Endothelial cell of umbilical vein (primary cell): ENCODE results near the gene HCN2. TPM values are rescaled to one million over a fixed set of nuclear protein-coding genes. Genes with fewer than 3 reads are reported as not detected.

Experiments
- BruUV-seq: library from RNA; stranded (reverse); fragments of 400-500 nt; replicated peaks from 2 replicates; lab custom pipeline; 2021; lab: Mats Ljungman, UMichigan
- CTCF ChIA-PET: fragments of 300-600, 350-600 bp; sonication (Branson Sonifier 250); formaldehyde crosslinking; loops from one replicate; lab custom pipeline; 2021; ENCODE audit warnings: antibody characterized with exemption, inconsistent platforms; lab: Charles Lee
- POLR2A ChIA-PET: fragments of 300-600, 350-600 bp; sonication (Branson Sonifier 250); formaldehyde crosslinking; loops from one replicate; lab custom pipeline; 2021; ENCODE audit warnings: antibody characterized with exemption, inconsistent platforms; lab: Charles Lee
- DNase-seq: peaks from one replicate; pipeline ENCODE4 v3.0.0-alpha.2; 2011; ENCODE audit warnings: low read depth, low spot score
- FAIRE-seq: peaks from 2 replicates; lab custom pipeline; 2011; peaks lifted over from hg19 to GRCh38; lab: Jason Lieb, UNC
- H2AFZ ChIP-seq: 2 replicates; pipeline ENCODE4 v1.6.0; 2012; ENCODE audit warnings: low read depth, low read length, control low read depth, inconsistent platforms
- H3K27ac ChIP-seq: 2 replicates; pipeline ENCODE4 v1.5.1; 2011; ENCODE audit warnings: low read depth, mild to moderate bottlenecking, control low read depth, low read length, moderate library complexity; ENCODE audit not compliant: insufficient read depth
- H3K27me3 ChIP-seq, 2 experiments: 2 replicates each; pipeline versions ENCODE4 v1.6.0 to v1.6.1; 2011; ENCODE audit warnings: low read length in 2 of 2, mixed read lengths in 1 of 2; ENCODE audit not compliant: control insufficient read depth in 2 of 2, insufficient read depth in 2 of 2
- H3K36me3 ChIP-seq, 2 experiments: 2 replicates in 1 of 2; 3 replicates in 1 of 2; pipeline ENCODE4 v1.5.1; 2011; ENCODE audit warnings: low read length in 2 of 2, mild to moderate bottlenecking in 1 of 2, moderate library complexity in 1 of 2; ENCODE audit not compliant: control insufficient read depth in 2 of 2, insufficient read depth in 2 of 2; ENCODE audit errors: extremely low read depth in 1 of 2
- H3K4me1 ChIP-seq: 3 replicates; pipeline ENCODE4 v1.5.1; 2011; ENCODE audit warnings: mild to moderate bottlenecking, low read length; ENCODE audit not compliant: control insufficient read depth, insufficient read depth; ENCODE audit errors: extremely low read depth
- H3K4me2 ChIP-seq: 2 replicates; pipeline ENCODE4 v1.6.1; 2011; ENCODE audit warnings: low read length, control low read depth, mixed read lengths; ENCODE audit not compliant: insufficient read depth
- H3K4me3 ChIP-seq, 3 experiments: fragments of 200-600 bp in 1 of 3; sonication (generic), shearing (Covaris generic) in 1 of 3; replicated peaks in 1 of 3; 2 replicates each; pipeline ENCODE4 v1.5.1; 2011 to 2016; ENCODE audit warnings: control low read depth in 3 of 3, low read length in 3 of 3, mild to moderate bottlenecking in 2 of 3, inconsistent platforms in 1 of 3, low read depth in 1 of 3, moderate library complexity in 1 of 3; ENCODE audit not compliant: insufficient read depth in 1 of 3
- H3K79me2 ChIP-seq: 2 replicates; pipeline ENCODE4 v1.6.0; 2012; ENCODE audit warnings: low read length, inconsistent platforms; ENCODE audit not compliant: control insufficient read depth, insufficient read depth
- H3K9ac ChIP-seq: replicated peaks from 2 replicates; pipeline ENCODE3; 2011; ENCODE audit warnings: low read length, control low read depth; ENCODE audit not compliant: insufficient read depth; ENCODE audit errors: extremely low read depth
- H3K9me1 ChIP-seq: replicated peaks from 3 replicates; pipeline ENCODE4 v1.6.0; 2011; ENCODE audit warnings: mild to moderate bottlenecking, low read length; ENCODE audit not compliant: control insufficient read depth, insufficient read depth; ENCODE audit errors: extremely low read depth
- H3K9me3 ChIP-seq: replicated peaks from 2 replicates; pipeline ENCODE4 v1.5.1; 2012; ENCODE audit warnings: low read length, inconsistent platforms; ENCODE audit not compliant: control insufficient read depth, insufficient read depth
- H4K20me1 ChIP-seq: replicated peaks from 2 replicates; pipeline ENCODE3; 2011; ENCODE audit warnings: mild to moderate bottlenecking, low read length; ENCODE audit not compliant: control insufficient read depth, insufficient read depth; ENCODE audit errors: extremely low read depth
- EZH2 ChIP-seq: IDR thresholded peaks from 2 replicates; pipeline ENCODE4 v1.6.1; 2012; ENCODE audit warnings: borderline replicate concordance, low read depth, mild to moderate bottlenecking, moderate library complexity, low read length, inconsistent platforms; ENCODE audit not compliant: severe bottlenecking
- FOS ChIP-seq: IDR thresholded peaks from 2 replicates; pipeline ENCODE4 v1.6.1; 2011; ENCODE audit warnings: mild to moderate bottlenecking, low read length, moderate library complexity, borderline replicate concordance; ENCODE audit not compliant: insufficient read depth
- GATA2 ChIP-seq: IDR thresholded peaks from 2 replicates; pipeline ENCODE4 v1.7.0; 2011; ENCODE audit warnings: low read depth, mild to moderate bottlenecking, moderate library complexity, mixed read lengths, low read length; ENCODE audit not compliant: insufficient read length, insufficient read depth
- JUN ChIP-seq: IDR thresholded peaks from 2 replicates; pipeline ENCODE4 v1.6.1; 2011; ENCODE audit warnings: borderline replicate concordance, low read depth; ENCODE audit not compliant: insufficient read length, insufficient read depth
- MYC ChIP-seq: IDR thresholded peaks from one replicate; pipeline ENCODE4 v1.6.1; 2011; ENCODE audit warnings: mild to moderate bottlenecking, low read depth, low read length
- POLR2A ChIP-seq: IDR thresholded peaks from 2 replicates; pipeline ENCODE4 v1.6.1; 2012; ENCODE audit warnings: low read depth, mild to moderate bottlenecking, control low read depth, low read length
- POLR2AphosphoS5 ChIP-seq: IDR thresholded peaks from 2 replicates; pipeline ENCODE4 v1.6.1; 2012; ENCODE audit warnings: low read depth, mild to moderate bottlenecking, control low read depth, low read length, moderate library complexity; ENCODE audit not compliant: insufficient read depth
- dilution Hi-C: fragments of 300-500 bp; cut with MboI; formaldehyde crosslinking; loops from one replicate; pipeline ENCODE4 v1.15.0; 2019; ENCODE audit warnings: low sequenced_read_pairs; ENCODE audit not compliant: extremely low pct_ligation_motif_present
- intact Hi-C: fragments of 100-400 bp; cut with micrococcal nuclease; formaldehyde crosslinking; loops from one replicate; pipeline ENCODE4 v1.10.0; 2022
- polyA plus RNA-seq, 4 experiments: library from polyadenylated mRNA; depleted of rRNA in 3 of 4; stranded (reverse) in 3 of 4; unstranded in 1 of 4; fragments of >200 nt; gene quantifications; 2 replicates each; pipeline versions ENCODE4 v1.2.1 to v1.2.3, GENCODE V29; 2011 to 2012; ENCODE audit warnings: missing spikeins in 1 of 4
- total RNA-seq: library from RNA; stranded (reverse); gene quantifications from 2 replicates; pipeline ENCODE4 v1.2.3, GENCODE V29; 2021
- TF ChIP-seq, protein P1 (sequence below): IDR thresholded peaks from 2 replicates; pipeline ENCODE4 v1.6.1; 2011; ENCODE audit not compliant: insufficient read depth, insufficient read length
- TF ChIP-seq, protein P2 (sequence below), 2 donors: IDR thresholded peaks; 1 replicate in 1 of 2; 2 replicates in 1 of 2; pipeline ENCODE4 v1.5.1; 2011; ENCODE audit warnings: low read length in 2 of 2, mild to moderate bottlenecking in 2 of 2, moderate library complexity in 2 of 2, control low read depth in 1 of 2, inconsistent platforms in 1 of 2, low read depth in 1 of 2; ENCODE audit not compliant: insufficient read depth in 1 of 2; ENCODE audit errors: extremely low read depth in 1 of 2

HCN2 gene
- total and polyA plus RNA-seq, 2 donors (not counting 3 experiments of a cell fraction or from before 2014, with no cell fraction given): 0.18 to 0.53 TPM

DNA sequence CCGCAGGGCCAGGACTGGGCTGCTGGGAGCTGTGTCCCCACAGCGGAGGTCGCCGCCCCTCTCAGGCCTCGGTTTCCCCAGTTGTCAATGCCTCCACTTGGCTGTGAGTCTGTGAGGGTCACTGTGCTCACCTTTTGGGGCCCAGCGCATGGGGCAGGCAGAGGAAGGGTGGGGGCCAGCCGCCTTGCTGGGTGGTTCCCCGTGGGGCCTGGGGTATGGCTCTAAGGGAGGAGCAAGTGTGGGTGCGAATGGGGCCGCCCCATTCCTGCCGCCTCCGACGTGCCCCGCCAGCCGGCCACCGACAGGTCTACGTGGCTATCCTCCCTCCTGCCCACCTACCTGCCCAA lies 49.2 kb downstream of the HCN2 start:
- no peak overlapping the region for H3K9ac ChIP-seq
- ChIA-PET POLR2A (no interaction called here), CTCF (no interaction called here)
- dilution Hi-C loops: no loop called here
- H3K9me3 ChIP-seq: no peaks in the 10 kb centered on the region
- no peak overlapping the region for H3K4me3 ChIP-seq
- no peak overlapping the region for H3K27ac ChIP-seq
- FAIRE-seq (no peak), DNase-seq (no peak)
- no peak overlapping the region for H2AFZ ChIP-seq
- H3K36me3 ChIP-seq: no peaks in the 10 kb centered on the region
- no peak overlapping the region for H3K4me2 ChIP-seq
- BruUV-seq: no TSS peak
- no peaks in the 10 kb centered on the region for H3K27me3 ChIP-seq
- H3K9me1 ChIP-seq: no peaks in the 10 kb centered on the region
- TF ChIP-seq GATA2: no peak
- TF ChIP-seq POLR2AphosphoS5: no peak
- TF ChIP-seq JUN: no peak
- TF ChIP-seq, protein P1, sequence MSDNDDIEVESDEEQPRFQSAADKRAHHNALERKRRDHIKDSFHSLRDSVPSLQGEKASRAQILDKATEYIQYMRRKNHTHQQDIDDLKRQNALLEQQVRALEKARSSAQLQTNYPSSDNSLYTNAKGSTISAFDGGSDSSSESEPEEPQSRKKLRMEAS: no peak
- TF ChIP-seq, protein P2, sequence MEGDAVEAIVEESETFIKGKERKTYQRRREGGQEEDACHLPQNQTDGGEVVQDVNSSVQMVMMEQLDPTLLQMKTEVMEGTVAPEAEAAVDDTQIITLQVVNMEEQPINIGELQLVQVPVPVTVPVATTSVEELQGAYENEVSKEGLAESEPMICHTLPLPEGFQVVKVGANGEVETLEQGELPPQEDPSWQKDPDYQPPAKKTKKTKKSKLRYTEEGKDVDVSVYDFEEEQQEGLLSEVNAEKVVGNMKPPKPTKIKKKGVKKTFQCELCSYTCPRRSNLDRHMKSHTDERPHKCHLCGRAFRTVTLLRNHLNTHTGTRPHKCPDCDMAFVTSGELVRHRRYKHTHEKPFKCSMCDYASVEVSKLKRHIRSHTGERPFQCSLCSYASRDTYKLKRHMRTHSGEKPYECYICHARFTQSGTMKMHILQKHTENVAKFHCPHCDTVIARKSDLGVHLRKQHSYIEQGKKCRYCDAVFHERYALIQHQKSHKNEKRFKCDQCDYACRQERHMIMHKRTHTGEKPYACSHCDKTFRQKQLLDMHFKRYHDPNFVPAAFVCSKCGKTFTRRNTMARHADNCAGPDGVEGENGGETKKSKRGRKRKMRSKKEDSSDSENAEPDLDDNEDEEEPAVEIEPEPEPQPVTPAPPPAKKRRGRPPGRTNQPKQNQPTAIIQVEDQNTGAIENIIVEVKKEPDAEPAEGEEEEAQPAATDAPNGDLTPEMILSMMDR (IDR thresholded peaks at IDR 0.05; ENCODE audit: extremely low read depth in 1 of 2, insufficient read depth in 1 of 2, low read depth in 1 of 2, low read length in 2 of 2): no peak
- no peak for TF ChIP-seq FOS
- TF ChIP-seq POLR2A: no peak
- TF ChIP-seq MYC: no peak
- TF ChIP-seq EZH2: no peak
- H4K20me1 ChIP-seq: no peaks in the 10 kb centered on the region
- H3K79me2 ChIP-seq: no peaks in the 10 kb centered on the region
- peaks cover 9% of the 10 kb centered on the region for H3K4me1 ChIP-seq
- intact Hi-C loops: no loop called here
